ENCODE measurements around the gene KIF23.

DNA sequence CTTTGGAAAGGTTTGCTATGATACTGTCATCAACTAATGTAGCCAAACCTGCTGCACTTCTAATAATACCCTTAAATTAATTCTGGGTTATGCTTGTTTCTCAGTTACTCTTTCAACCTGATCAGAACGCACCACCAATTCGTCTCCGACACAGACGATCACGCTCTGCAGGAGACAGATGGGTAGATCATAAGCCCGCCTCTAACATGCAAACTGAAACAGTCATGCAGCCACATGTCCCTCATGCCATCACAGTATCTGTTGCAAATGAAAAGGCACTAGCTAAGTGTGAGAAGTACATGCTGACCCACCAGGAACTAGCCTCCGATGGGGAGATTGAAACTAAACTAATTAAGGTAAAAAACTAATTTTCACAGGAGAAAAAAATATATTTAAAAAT lies 30.5 kb downstream of the KIF23 start:
- TF ChIP-seq, protein P1, sequence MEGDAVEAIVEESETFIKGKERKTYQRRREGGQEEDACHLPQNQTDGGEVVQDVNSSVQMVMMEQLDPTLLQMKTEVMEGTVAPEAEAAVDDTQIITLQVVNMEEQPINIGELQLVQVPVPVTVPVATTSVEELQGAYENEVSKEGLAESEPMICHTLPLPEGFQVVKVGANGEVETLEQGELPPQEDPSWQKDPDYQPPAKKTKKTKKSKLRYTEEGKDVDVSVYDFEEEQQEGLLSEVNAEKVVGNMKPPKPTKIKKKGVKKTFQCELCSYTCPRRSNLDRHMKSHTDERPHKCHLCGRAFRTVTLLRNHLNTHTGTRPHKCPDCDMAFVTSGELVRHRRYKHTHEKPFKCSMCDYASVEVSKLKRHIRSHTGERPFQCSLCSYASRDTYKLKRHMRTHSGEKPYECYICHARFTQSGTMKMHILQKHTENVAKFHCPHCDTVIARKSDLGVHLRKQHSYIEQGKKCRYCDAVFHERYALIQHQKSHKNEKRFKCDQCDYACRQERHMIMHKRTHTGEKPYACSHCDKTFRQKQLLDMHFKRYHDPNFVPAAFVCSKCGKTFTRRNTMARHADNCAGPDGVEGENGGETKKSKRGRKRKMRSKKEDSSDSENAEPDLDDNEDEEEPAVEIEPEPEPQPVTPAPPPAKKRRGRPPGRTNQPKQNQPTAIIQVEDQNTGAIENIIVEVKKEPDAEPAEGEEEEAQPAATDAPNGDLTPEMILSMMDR (IDR thresholded peaks at IDR 0.05; ENCODE audit: low read length) = no peak
- no peak for TF ChIP-seq EZH2 (optimal IDR thresholded peaks at IDR 0.05; ENCODE audit: low read depth, low read length)
- TF ChIP-seq EZH2phosphoT487 (IDR thresholded peaks at IDR 0.05; ENCODE audit: low read length) = no peak

All from MM.1S (cell line).